NCI-H146 treated with DMSO at 0.1 percent for 48 hours (cell line): ENCODE data around the gene ATP11C.
"Not testable (repeated sequence)": the region's sequence is repeated elsewhere in the genome, so short reads cannot be mapped to it uniquely, and the experiment has no call there.

Experiments
- DNase-seq: peaks from one replicate; lab custom pipeline; 2025; ENCODE audit not compliant: unreplicated experiment; lab: John Stamatoyannopoulos, UW

The ATP11C gene

DNA sequence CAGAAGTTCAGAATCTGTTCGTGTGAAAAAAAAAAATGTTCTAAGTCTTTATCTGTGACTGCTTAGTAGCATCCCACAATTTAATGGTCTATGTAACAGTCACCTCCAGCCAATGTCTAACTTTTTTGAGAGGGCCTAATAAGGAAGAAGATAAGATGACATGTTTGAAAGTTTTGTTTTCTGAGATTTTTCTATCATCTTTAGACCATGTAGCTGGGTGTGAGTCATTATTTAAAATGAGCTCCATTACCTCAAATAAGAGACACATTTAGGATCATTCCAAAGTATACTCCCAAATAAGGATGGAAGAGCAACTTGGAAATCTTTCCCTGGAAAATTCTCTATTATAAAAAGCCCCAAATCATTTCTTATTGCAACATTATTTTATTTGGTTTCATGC, 196.7 kb downstream of the ATP11C start:
- no peak for DNase-seq

GRCh38 chrX:139734996-139735395, 197.9 kb downstream of the ATP11C start:
- no peak for DNase-seq

- no peak for DNase-seq
Measured at GRCh38 chrX:139725720-139726119, 207.1 kb downstream of the ATP11C start.

DNA sequence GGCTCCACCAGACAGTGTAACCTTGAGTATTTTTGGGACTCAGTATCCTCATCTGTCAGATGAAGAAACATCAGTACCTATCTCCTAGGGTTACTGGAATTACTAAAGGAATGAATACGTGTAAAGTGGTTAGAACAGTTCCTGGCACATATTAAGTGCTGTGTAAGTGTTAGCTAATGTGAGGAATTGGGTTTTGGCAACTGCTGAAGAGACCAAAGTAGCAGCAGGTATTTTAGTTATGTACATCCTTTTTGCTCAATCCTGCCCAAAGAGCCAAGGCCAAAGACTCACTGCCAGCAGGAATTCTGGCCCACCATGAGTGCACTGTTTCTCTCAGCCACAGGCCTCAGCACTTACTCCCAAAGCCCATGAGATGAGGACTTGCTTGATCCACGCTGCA, 208.2 kb downstream of the ATP11C start:
- DNase-seq, result no peak

DNA sequence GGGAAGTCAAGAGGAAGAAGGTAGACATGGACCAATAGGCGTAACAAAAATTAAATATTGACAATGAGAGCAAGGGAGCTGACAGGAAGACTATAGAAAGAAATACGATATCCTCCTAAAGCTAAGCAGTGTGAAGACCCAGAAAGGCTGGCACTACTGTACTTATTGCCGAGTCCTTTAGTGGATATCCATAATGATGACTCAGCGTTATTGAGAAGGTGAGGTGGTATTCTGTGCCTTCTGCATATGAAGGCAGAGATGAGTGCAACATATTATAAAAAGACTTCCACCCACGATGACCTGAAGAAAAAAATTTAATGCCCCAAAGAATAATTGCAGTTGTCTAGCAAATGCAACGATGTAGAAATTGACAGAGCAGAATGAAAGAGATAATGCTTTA, 211.9 kb downstream of the ATP11C start:
- DNase-seq, result no peak

DNA sequence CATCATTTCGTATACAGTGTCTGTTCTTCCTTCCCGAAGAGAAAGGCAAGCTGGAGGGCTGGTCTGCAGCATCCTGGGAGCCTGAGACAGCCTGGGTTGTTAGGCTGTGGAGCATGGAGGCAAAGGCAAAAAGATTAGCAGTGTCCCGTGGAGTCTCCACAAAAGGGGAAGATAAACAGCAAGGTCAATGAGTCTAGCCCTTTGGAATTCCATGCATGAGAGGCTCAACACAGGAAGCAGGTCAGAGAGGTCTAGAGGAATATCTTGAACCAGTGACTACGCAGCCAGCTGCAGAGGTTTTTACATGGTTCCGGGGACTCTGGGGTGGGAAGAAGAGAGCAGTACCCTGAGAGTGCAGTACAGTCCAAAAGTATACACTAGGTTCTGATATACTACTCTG, 212.7 kb downstream of the ATP11C start:
- DNase-seq, result no peak

GRCh38 chrX:139708067-139708466, 224.8 kb downstream of the ATP11C start, which contains the start of gene MCF2:
Gene MCF2, minus strand, starts transcription at chrX:139708167. Its CDS starts 56,423 bp downstream, at chrX:139651744.
- DNase-seq, result no peak

GRCh38 chrX:139702658-139703057, 230.2 kb downstream of the ATP11C start:
- DNase-seq, result no peak

GRCh38 chrX:139692908-139693307, 239.9 kb downstream of the ATP11C start:
- DNase-seq, result no peak

GRCh38 chrX:139692506-139692849, 240.4 kb downstream of the ATP11C start:
- no peak for DNase-seq

GRCh38 chrX:139691843-139692505, 240.9 kb downstream of the ATP11C start:
- DNase-seq, result no peak

- no peak for DNase-seq
Measured at GRCh38 chrX:139691493-139691842, 241.4 kb downstream of the ATP11C start.

GRCh38 chrX:139685175-139685574, 247.7 kb downstream of the ATP11C start:
- DNase-seq, result not testable (repeated sequence)

DNA sequence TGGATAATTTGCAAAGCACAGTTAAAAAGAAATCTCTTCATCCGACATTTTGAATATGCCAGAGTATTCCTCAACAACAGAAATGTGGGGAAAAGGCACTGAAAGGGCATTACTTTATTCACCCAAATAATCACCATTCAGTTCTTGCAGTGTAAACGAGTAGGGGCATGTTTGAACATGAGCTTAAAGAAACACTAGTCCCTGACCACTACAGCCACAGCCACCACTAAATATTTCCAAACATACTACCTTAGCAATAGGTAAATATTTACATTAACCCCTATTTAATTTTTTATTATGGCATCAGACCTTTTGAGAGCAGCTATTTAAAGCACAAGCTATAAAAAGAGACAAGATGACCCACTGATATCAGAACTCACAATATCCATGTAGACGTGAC, 252.5 kb downstream of the ATP11C start:
- DNase-seq, result no peak
